Panc1 (cell line): ENCODE data around the gene PARP9. TPM values are rescaled to one million over a fixed set of nuclear protein-coding genes. Genes with fewer than 3 reads are reported as not detected.

ENCODE experiments used
- ATAC-seq: fragments of 200-7000 bp; cut with Tn5 transposase; 2 replicates; pipeline ENCODE4 v1.9.1; 2020; ENCODE audit warnings: mild to moderate bottlenecking, moderate library complexity
- BruUV-seq: library from RNA; stranded (reverse); fragments of 400-500 nt; replicated peaks from 2 replicates; lab custom pipeline; 2021; lab: Mats Ljungman, UMichigan
- CTCF ChIA-PET: fragments of 300-600 bp; sonication (Branson Sonifier 250); formaldehyde crosslinking; loops from one replicate; lab custom pipeline; 2022; ENCODE audit warnings: antibody characterized with exemption; lab: Charles Lee
- POLR2A ChIA-PET: fragments of 300-600 bp; sonication (Branson Sonifier 250); formaldehyde crosslinking; loops from one replicate; lab custom pipeline; 2022; ENCODE audit warnings: antibody characterized with exemption; lab: Charles Lee
- DNase-seq: peaks from one replicate; pipeline ENCODE4 v3.0.0-alpha.2; 2010; ENCODE audit warnings: low read depth, low spot score
- H3K27ac ChIP-seq: 2 replicates; pipeline ENCODE4 v1.5.1; 2011; ENCODE audit warnings: mild to moderate bottlenecking, low read length, inconsistent platforms
- H3K27me3 ChIP-seq: fragments of 200-500 bp; sonication (Bioruptor generic); 2 replicates; pipeline ENCODE4 v1.6.0; 2014; ENCODE audit warnings: low read length, inconsistent platforms; ENCODE audit not compliant: control insufficient read depth, insufficient read depth
- H3K36me3 ChIP-seq: fragments of 200-500 bp; sonication (Bioruptor generic); 2 replicates; pipeline ENCODE4 v1.5.1; 2014; ENCODE audit warnings: inconsistent platforms, mild to moderate bottlenecking, low read length, moderate library complexity; ENCODE audit not compliant: control insufficient read depth, insufficient read depth
- H3K4me1 ChIP-seq: 2 replicates; pipeline ENCODE4 v1.5.1; 2011; ENCODE audit warnings: inconsistent platforms, mild to moderate bottlenecking, low read length, moderate library complexity; ENCODE audit not compliant: control insufficient read depth, insufficient read depth
- H3K4me3 ChIP-seq, 2 experiments: 2 replicates each; pipeline ENCODE4 v1.5.1; 2011 to 2012; ENCODE audit warnings: low read depth in 2 of 2, low read length in 2 of 2, mild to moderate bottlenecking in 2 of 2, inconsistent platforms in 1 of 2, moderate library complexity in 1 of 2
- H3K9me3 ChIP-seq: fragments of 200-500 bp; sonication (Bioruptor generic); 2 replicates; pipeline ENCODE4 v1.5.1; 2014; ENCODE audit warnings: low read depth, mild to moderate bottlenecking, inconsistent platforms, low read length, moderate library complexity; ENCODE audit not compliant: control insufficient read depth, insufficient read depth
- CTCF ChIP-seq: fragments of 450-650 bp; IDR thresholded peaks from 2 replicates; pipeline ENCODE4 v1.5.1; 2017; ENCODE audit warnings: mild to moderate bottlenecking
- POLR2AphosphoS5 ChIP-seq: IDR thresholded peaks from 2 replicates; pipeline ENCODE4 v1.6.1; 2012; ENCODE audit warnings: mild to moderate bottlenecking, low read depth, low read length, moderate library complexity
- REST ChIP-seq, 2 experiments: IDR thresholded peaks; 2 replicates each; pipeline ENCODE4 v1.6.1; 2011 to 2012; ENCODE audit warnings: low read depth in 2 of 2, control low read depth in 1 of 2, low read length in 1 of 2, mild to moderate bottlenecking in 1 of 2, moderate library complexity in 1 of 2; ENCODE audit not compliant: insufficient read depth in 1 of 2
- SIN3A ChIP-seq: IDR thresholded peaks from 2 replicates; pipeline ENCODE4 v1.6.1; 2012; ENCODE audit warnings: low read depth, mild to moderate bottlenecking, low read length, moderate library complexity, borderline replicate concordance; ENCODE audit not compliant: insufficient read depth
- TCF7L2 ChIP-seq: IDR thresholded peaks from 2 replicates; pipeline ENCODE4 v1.6.1; 2011; ENCODE audit warnings: mild to moderate bottlenecking, low read depth, low read length, inconsistent platforms
- in situ Hi-C: cut with HindIII; loops from 2 replicates; pipeline ENCODE4 v1.10.0; 2016; ENCODE audit warnings: low sequenced_read_pairs, low pct_unique_long_range_greater_than_20kb
- intact Hi-C: fragments of 100-400 bp; cut with micrococcal nuclease; formaldehyde crosslinking; loops from one replicate; pipeline ENCODE4 v1.10.0; 2022; ENCODE audit not compliant: unreplicated experiment
- total RNA-seq: library from RNA; stranded (reverse); gene quantifications from one replicate; pipeline ENCODE4 v1.2.1, GENCODE V29; 2021; ENCODE audit not compliant: unreplicated experiment

Gene PARP9
- total RNA-seq, 1 experiment from 2014 or later = 14.5 TPM

GRCh38 chr3:122523317-122523716 lies 40.8 kb downstream of the PARP9 start:
- ATAC-seq (no peak), DNase-seq (no peak)
- intact Hi-C loops (no loop called here), in situ Hi-C loops (no loop called here)
- ChIA-PET POLR2A (interaction anchor here (0.7 kb wide), 1 partner anchor 10 kb away, joined by 10 read pairs; no protein-coding TSS in a partner anchor), CTCF (no interaction called here)
- H3K4me1 ChIP-seq = no peaks in the 10 kb centered on the region
- no peak overlapping the region for H3K4me3 ChIP-seq
- H3K27me3 ChIP-seq = no peaks in the 10 kb centered on the region
- TF ChIP-seq POLR2AphosphoS5 (no peak), SIN3A (no peak), CTCF (no peak), TCF7L2 (no peak), REST (IDR thresholded peaks at IDR 0.05; ENCODE audit: insufficient read depth in 1 of 2, low read depth in 2 of 2, low read length in 1 of 2) (no peak)
- H3K9me3 ChIP-seq = no peaks in the 10 kb centered on the region
- H3K27ac ChIP-seq = no peak overlapping the region
- no TSS peak for BruUV-seq
- H3K36me3 ChIP-seq = no peaks in the 10 kb centered on the region

- ATAC-seq (no peak), DNase-seq (no peak)
- Histone ChIP-seq H3K4me3 (no peak overlapping the region), H3K27me3 (no peaks in the 10 kb centered on the region), H3K4me1 (no peaks in the 10 kb centered on the region), H3K9me3 (no peaks in the 10 kb centered on the region), H3K27ac (no peak overlapping the region), H3K36me3 (no peaks in the 10 kb centered on the region)
- intact Hi-C loops (no loop called here), in situ Hi-C loops (no loop called here)
- BruUV-seq = no TSS peak
- CTCF ChIA-PET = no interaction called here
- TF ChIP-seq TCF7L2 (no peak), POLR2AphosphoS5 (no peak), CTCF (no peak), SIN3A (no peak), REST (IDR thresholded peaks at IDR 0.05; ENCODE audit: insufficient read depth in 1 of 2, low read depth in 2 of 2, low read length in 1 of 2) (no peak)
- POLR2A ChIA-PET = no interaction called here
Measured at GRCh38 chr3:122520861-122521260, 43.2 kb downstream of the PARP9 start.
